Measurements from ENCODE around the gene TBX20.
"Not testable (repeated sequence)": the region's sequence is repeated elsewhere in the genome, so short reads cannot be mapped to it uniquely, and the experiment has no call there.

TBX20 gene

DNA sequence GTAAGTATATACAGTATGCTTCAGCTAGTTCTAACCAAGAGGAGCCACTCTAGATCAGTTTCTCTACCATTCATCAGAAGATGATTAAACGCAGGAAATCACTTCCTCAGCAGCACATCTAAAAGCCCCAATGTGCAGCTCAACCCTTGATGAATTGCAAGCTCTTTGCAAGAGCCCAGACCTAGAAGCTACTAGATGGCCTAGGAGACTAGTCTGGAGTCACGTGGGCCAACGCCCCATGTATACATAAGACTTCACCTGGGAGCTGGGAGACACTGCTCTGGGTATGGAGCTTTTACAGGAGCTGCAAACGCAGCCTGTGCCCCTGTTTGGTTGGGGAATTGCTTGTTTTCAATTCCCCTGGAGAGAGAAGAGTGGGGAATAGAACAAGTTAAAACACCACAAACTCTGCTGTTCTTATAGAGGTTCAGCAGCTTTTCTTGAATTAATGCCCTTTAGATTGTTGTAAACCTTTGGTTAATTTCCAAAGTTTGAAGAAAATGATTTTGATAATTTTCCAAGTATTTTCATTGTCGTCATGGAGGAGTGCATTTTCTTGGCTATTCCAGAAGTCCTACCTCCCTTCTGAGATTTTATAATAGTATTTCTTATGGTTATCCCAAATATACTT, 69.9 kb downstream of the TBX20 start:
- not testable (repeated sequence) for H3K79me1 ChIP-seq (replicated peaks; ENCODE audit: low read length, poor library complexity, severe bottlenecking); H4K8ac ChIP-seq (ENCODE audit: low read length); H3K36me3 ChIP-seq (ENCODE audit: control insufficient read depth in 1 of 2, insufficient read depth in 2 of 2, low read depth in 1 of 2, low read length in 2 of 2); H3K14ac ChIP-seq (ENCODE audit: low read length in 2 of 2); H3K4ac ChIP-seq (ENCODE audit: low read depth in 1 of 2, low read length in 2 of 2); H2AFZ ChIP-seq (ENCODE audit: low read depth, low read length); H2BK12ac ChIP-seq (ENCODE audit: low read length in 2 of 2); H2BK5ac ChIP-seq (ENCODE audit: low read depth, low read length, poor library complexity, severe bottlenecking); H3K23ac ChIP-seq (ENCODE audit: low read length in 2 of 2); H3K18ac ChIP-seq (ENCODE audit: low read depth in 1 of 2, low read length in 2 of 2); H3K4me2 ChIP-seq (ENCODE audit: low read length, poor library complexity, severe bottlenecking); H2AK5ac ChIP-seq (ENCODE audit: low read length, severe bottlenecking); H3K9ac ChIP-seq (ENCODE audit: low read length); DNase-seq; H3K4me1 ChIP-seq (ENCODE audit: control insufficient read depth, insufficient read depth, low read depth, low read length); H3K9me3 ChIP-seq (ENCODE audit: control insufficient read depth, low read length); H2BK120ac ChIP-seq (ENCODE audit: low read depth, low read length); H4K91ac ChIP-seq (ENCODE audit: low read length); H2BK15ac ChIP-seq (ENCODE audit: low read depth, poor library complexity, severe bottlenecking); H3K27ac ChIP-seq (ENCODE audit: low read length, poor library complexity, severe bottlenecking); H3K4me3 ChIP-seq (ENCODE audit: insufficient read depth in 1 of 2, low read depth in 1 of 2, low read length in 2 of 2)
- peaks cover 0 to 17% of the 10 kb centered on the region in 2 experiments for H3K27me3 ChIP-seq (ENCODE audit: control insufficient read depth in 1 of 2, insufficient read depth in 1 of 2, low read length in 2 of 2)
- 59% methylated on average over 3 of the region's 5 CpGs for WGBS

DNA sequence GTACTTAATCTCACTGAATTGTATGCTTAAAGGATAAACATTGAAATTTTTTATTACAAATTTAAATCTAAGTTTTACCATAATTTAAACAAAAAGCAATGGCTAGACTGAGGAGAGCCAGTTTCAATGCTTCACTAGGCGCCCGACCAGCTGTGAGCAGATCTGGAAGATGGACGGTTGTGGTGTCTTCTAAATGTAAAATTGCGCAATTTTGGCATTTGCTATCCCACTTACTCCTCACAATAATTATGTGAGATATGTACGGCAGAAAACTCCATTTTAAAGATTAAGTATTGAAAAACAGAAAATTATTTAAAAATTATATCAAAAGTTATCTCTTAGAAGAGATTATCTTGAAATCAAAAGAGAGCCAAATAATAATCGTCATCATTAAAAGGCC, 73.2 kb downstream of the TBX20 start:
- H3K9me3 ChIP-seq (ENCODE audit: control insufficient read depth, low read length); H4K8ac ChIP-seq (ENCODE audit: low read length); H3K4me2 ChIP-seq (ENCODE audit: low read length, poor library complexity, severe bottlenecking); H3K4me3 ChIP-seq (ENCODE audit: insufficient read depth in 1 of 2, low read depth in 1 of 2, low read length in 2 of 2); H3K4me1 ChIP-seq (ENCODE audit: control insufficient read depth, insufficient read depth, low read depth, low read length); H2AFZ ChIP-seq (ENCODE audit: low read depth, low read length); H3K27ac ChIP-seq (ENCODE audit: low read length, poor library complexity, severe bottlenecking); H4K91ac ChIP-seq (ENCODE audit: low read length); H2BK12ac ChIP-seq (ENCODE audit: low read length in 2 of 2); H3K36me3 ChIP-seq (ENCODE audit: control insufficient read depth in 1 of 2, insufficient read depth in 2 of 2, low read depth in 1 of 2, low read length in 2 of 2); H2BK15ac ChIP-seq (ENCODE audit: low read depth, poor library complexity, severe bottlenecking); H3K79me1 ChIP-seq (replicated peaks; ENCODE audit: low read length, poor library complexity, severe bottlenecking); H3K9ac ChIP-seq (ENCODE audit: low read length); H3K4ac ChIP-seq (ENCODE audit: low read depth in 1 of 2, low read length in 2 of 2); H3K18ac ChIP-seq (ENCODE audit: low read depth in 1 of 2, low read length in 2 of 2); H2BK5ac ChIP-seq (ENCODE audit: low read depth, low read length, poor library complexity, severe bottlenecking); H3K14ac ChIP-seq (ENCODE audit: low read length in 2 of 2); H3K23ac ChIP-seq (ENCODE audit: low read length in 2 of 2); DNase-seq; H2AK5ac ChIP-seq (ENCODE audit: low read length, severe bottlenecking); H3K27me3 ChIP-seq (ENCODE audit: control insufficient read depth in 1 of 2, insufficient read depth in 1 of 2, low read length in 2 of 2); H2BK120ac ChIP-seq (ENCODE audit: low read depth, low read length): not testable (repeated sequence)
- WGBS: 85% methylated on average over 4 of the region's 6 CpGs

DNA sequence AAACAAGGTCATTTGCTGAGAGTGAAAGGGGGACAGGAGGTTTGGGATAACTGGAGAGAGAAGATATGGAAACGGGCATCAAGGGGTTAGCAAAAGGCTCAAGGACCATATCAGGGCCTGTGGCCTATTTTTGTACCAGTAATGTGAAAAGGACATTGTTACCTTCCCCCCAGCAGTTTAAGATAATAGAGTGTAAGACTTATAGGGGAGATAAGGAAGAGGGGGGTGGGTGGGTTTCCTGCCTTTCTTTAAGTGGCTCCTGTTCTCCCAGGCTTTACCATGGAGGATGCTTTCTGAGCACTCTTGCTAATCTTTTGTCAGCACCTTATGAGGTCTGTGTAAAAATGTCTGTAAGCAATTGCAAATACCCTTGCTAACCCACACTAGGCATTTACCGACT, 80.7 kb downstream of the TBX20 start:
- not testable (repeated sequence) for H3K27me3 ChIP-seq (ENCODE audit: control insufficient read depth in 1 of 2, insufficient read depth in 1 of 2, low read length in 2 of 2); H3K4ac ChIP-seq (ENCODE audit: low read depth in 1 of 2, low read length in 2 of 2); H3K4me3 ChIP-seq (ENCODE audit: insufficient read depth in 1 of 2, low read depth in 1 of 2, low read length in 2 of 2); H2AFZ ChIP-seq (ENCODE audit: low read depth, low read length); H2BK5ac ChIP-seq (ENCODE audit: low read depth, low read length, poor library complexity, severe bottlenecking); H3K23ac ChIP-seq (ENCODE audit: low read length in 2 of 2); H3K18ac ChIP-seq (ENCODE audit: low read depth in 1 of 2, low read length in 2 of 2); H3K27ac ChIP-seq (ENCODE audit: low read length, poor library complexity, severe bottlenecking); H2BK15ac ChIP-seq (ENCODE audit: low read depth, poor library complexity, severe bottlenecking); DNase-seq; H2BK120ac ChIP-seq (ENCODE audit: low read depth, low read length); H3K4me2 ChIP-seq (ENCODE audit: low read length, poor library complexity, severe bottlenecking); H4K91ac ChIP-seq (ENCODE audit: low read length); H3K9me3 ChIP-seq (ENCODE audit: control insufficient read depth, low read length); H2BK12ac ChIP-seq (ENCODE audit: low read length in 2 of 2); H3K36me3 ChIP-seq (ENCODE audit: control insufficient read depth in 1 of 2, insufficient read depth in 2 of 2, low read depth in 1 of 2, low read length in 2 of 2); H3K79me1 ChIP-seq (replicated peaks; ENCODE audit: low read length, poor library complexity, severe bottlenecking); H2AK5ac ChIP-seq (ENCODE audit: low read length, severe bottlenecking); H3K14ac ChIP-seq (ENCODE audit: low read length in 2 of 2); H3K4me1 ChIP-seq (ENCODE audit: control insufficient read depth, insufficient read depth, low read depth, low read length); H3K9ac ChIP-seq (ENCODE audit: low read length); H4K8ac ChIP-seq (ENCODE audit: low read length)
- WGBS: 36% methylated on average over 1 of the region's 2 CpGs

GRCh38 chr7:35172131-35172530, 81.8 kb downstream of the TBX20 start:
- not testable (repeated sequence) for H3K9ac ChIP-seq (ENCODE audit: low read length); H3K4me3 ChIP-seq (ENCODE audit: insufficient read depth in 1 of 2, low read depth in 1 of 2, low read length in 2 of 2); H2BK5ac ChIP-seq (ENCODE audit: low read depth, low read length, poor library complexity, severe bottlenecking); H3K79me1 ChIP-seq (replicated peaks; ENCODE audit: low read length, poor library complexity, severe bottlenecking); H2AFZ ChIP-seq (ENCODE audit: low read depth, low read length); H2AK5ac ChIP-seq (ENCODE audit: low read length, severe bottlenecking); H3K14ac ChIP-seq (ENCODE audit: low read length in 2 of 2); H3K18ac ChIP-seq (ENCODE audit: low read depth in 1 of 2, low read length in 2 of 2); H3K27ac ChIP-seq (ENCODE audit: low read length, poor library complexity, severe bottlenecking); H3K4me1 ChIP-seq (ENCODE audit: control insufficient read depth, insufficient read depth, low read depth, low read length); H2BK15ac ChIP-seq (ENCODE audit: low read depth, poor library complexity, severe bottlenecking); DNase-seq; H3K9me3 ChIP-seq (ENCODE audit: control insufficient read depth, low read length); H4K91ac ChIP-seq (ENCODE audit: low read length); H3K4ac ChIP-seq (ENCODE audit: low read depth in 1 of 2, low read length in 2 of 2); H3K36me3 ChIP-seq (ENCODE audit: control insufficient read depth in 1 of 2, insufficient read depth in 2 of 2, low read depth in 1 of 2, low read length in 2 of 2); H3K4me2 ChIP-seq (ENCODE audit: low read length, poor library complexity, severe bottlenecking); H3K23ac ChIP-seq (ENCODE audit: low read length in 2 of 2); H2BK12ac ChIP-seq (ENCODE audit: low read length in 2 of 2); H4K8ac ChIP-seq (ENCODE audit: low read length); H3K27me3 ChIP-seq (ENCODE audit: control insufficient read depth in 1 of 2, insufficient read depth in 1 of 2, low read length in 2 of 2); H2BK120ac ChIP-seq (ENCODE audit: low read depth, low read length)
- no CpG with 5 or more reads among the region's 4 CpGs for WGBS

Data from mesenchymal stem cell (in vitro differentiated cells and primary cell).